Activated naive CD4-positive, alpha-beta T cell treated with anti-CD3 and anti-CD28 coated beads, Interleukin-2, amount 50 U/mL, for 24 hours (primary cell): ENCODE data around the gene IL1RAPL1.
"Not testable (repeated sequence)": the region's sequence is repeated elsewhere in the genome, so short reads cannot be mapped to it uniquely, and the experiment has no call there.

Experiments used
- H3K27ac Mint-ChIP-seq: one replicate; pipeline ENCODE4 v1.8.0; 2021; ENCODE audit warnings: mild to moderate bottlenecking, mixed read lengths
- H3K27me3 Mint-ChIP-seq: one replicate; pipeline ENCODE4 v1.8.0; 2021; ENCODE audit warnings: mixed read lengths
- H3K36me3 Mint-ChIP-seq: one replicate; pipeline ENCODE4 v1.8.0; 2021; ENCODE audit warnings: mixed read lengths
- H3K4me1 Mint-ChIP-seq: one replicate; pipeline ENCODE4 v1.8.0; 2021; ENCODE audit warnings: mixed read lengths
- H3K4me3 Mint-ChIP-seq: one replicate; pipeline ENCODE4 v1.8.0; 2021; ENCODE audit warnings: mild to moderate bottlenecking, mixed read lengths
- H3K9me3 Mint-ChIP-seq: one replicate; pipeline ENCODE4 v1.8.0; 2021; ENCODE audit warnings: mixed read lengths

IL1RAPL1 gene

GRCh38 chrX:28675173-28675572, 87.9 kb downstream of the IL1RAPL1 start:
- no peaks in the 10 kb centered on the region for H3K27me3 Mint-ChIP-seq
- no peaks in the 10 kb centered on the region for H3K4me1 Mint-ChIP-seq
- no peak overlapping the region for H3K27ac Mint-ChIP-seq
- no peak overlapping the region for H3K4me3 Mint-ChIP-seq
- H3K9me3 Mint-ChIP-seq, result no peaks in the 10 kb centered on the region
- no peaks in the 10 kb centered on the region for H3K36me3 Mint-ChIP-seq

GRCh38 chrX:28693101-28693500, 105.9 kb downstream of the IL1RAPL1 start:
- Mint-ChIP-seq H3K27me3 (no peaks in the 10 kb centered on the region), H3K4me3 (no peak overlapping the region), H3K36me3 (no peaks in the 10 kb centered on the region), H3K27ac (no peak overlapping the region), H3K4me1 (no peaks in the 10 kb centered on the region), H3K9me3 (peaks cover 5% of the 10 kb centered on the region)

GRCh38 chrX:28697732-28698131, 110.5 kb downstream of the IL1RAPL1 start:
- no peak overlapping the region for H3K4me3 Mint-ChIP-seq
- no peak overlapping the region for H3K27ac Mint-ChIP-seq
- H3K27me3 Mint-ChIP-seq, result no peaks in the 10 kb centered on the region
- no peaks in the 10 kb centered on the region for H3K4me1 Mint-ChIP-seq
- no peaks in the 10 kb centered on the region for H3K36me3 Mint-ChIP-seq
- H3K9me3 Mint-ChIP-seq, result no peaks in the 10 kb centered on the region

GRCh38 chrX:28701222-28701621, 114.0 kb downstream of the IL1RAPL1 start:
- Mint-ChIP-seq H3K27me3 (no peaks in the 10 kb centered on the region), H3K4me1 (no peaks in the 10 kb centered on the region), H3K36me3 (no peaks in the 10 kb centered on the region), H3K27ac (no peak overlapping the region), H3K9me3 (no peaks in the 10 kb centered on the region), H3K4me3 (no peak overlapping the region)

- no peak overlapping the region for H3K27ac Mint-ChIP-seq
- no peaks in the 10 kb centered on the region for H3K36me3 Mint-ChIP-seq
- no peaks in the 10 kb centered on the region for H3K9me3 Mint-ChIP-seq
- no peaks in the 10 kb centered on the region for H3K27me3 Mint-ChIP-seq
- no peaks in the 10 kb centered on the region for H3K4me1 Mint-ChIP-seq
- no peak overlapping the region for H3K4me3 Mint-ChIP-seq
Observed at GRCh38 chrX:28706964-28707363, 119.7 kb downstream of the IL1RAPL1 start.

- H3K27me3 Mint-ChIP-seq, result no peaks in the 10 kb centered on the region
- H3K36me3 Mint-ChIP-seq, result no peaks in the 10 kb centered on the region
- no peaks in the 10 kb centered on the region for H3K9me3 Mint-ChIP-seq
- H3K27ac Mint-ChIP-seq, result no peak overlapping the region
- no peak overlapping the region for H3K4me3 Mint-ChIP-seq
- H3K4me1 Mint-ChIP-seq, result no peaks in the 10 kb centered on the region
Observed at GRCh38 chrX:28709421-28709820, 122.2 kb downstream of the IL1RAPL1 start.

GRCh38 chrX:28717864-28718263, 130.6 kb downstream of the IL1RAPL1 start:
- Mint-ChIP-seq H3K36me3 (no peaks in the 10 kb centered on the region), H3K27me3 (no peaks in the 10 kb centered on the region), H3K27ac (no peak overlapping the region), H3K4me1 (no peaks in the 10 kb centered on the region), H3K9me3 (no peaks in the 10 kb centered on the region), H3K4me3 (no peak overlapping the region)

GRCh38 chrX:28718450-28718849, 131.2 kb downstream of the IL1RAPL1 start:
- no peaks in the 10 kb centered on the region for H3K27me3 Mint-ChIP-seq
- no peak overlapping the region for H3K4me3 Mint-ChIP-seq
- no peak overlapping the region for H3K27ac Mint-ChIP-seq
- H3K9me3 Mint-ChIP-seq, result no peaks in the 10 kb centered on the region
- H3K4me1 Mint-ChIP-seq, result no peaks in the 10 kb centered on the region
- H3K36me3 Mint-ChIP-seq, result no peaks in the 10 kb centered on the region

- no peaks in the 10 kb centered on the region for H3K4me1 Mint-ChIP-seq
- no peaks in the 10 kb centered on the region for H3K9me3 Mint-ChIP-seq
- H3K27me3 Mint-ChIP-seq, result no peaks in the 10 kb centered on the region
- no peaks in the 10 kb centered on the region for H3K36me3 Mint-ChIP-seq
- no peak overlapping the region for H3K4me3 Mint-ChIP-seq
- no peak overlapping the region for H3K27ac Mint-ChIP-seq
Observed at GRCh38 chrX:28719620-28720019, 132.4 kb downstream of the IL1RAPL1 start.

- Mint-ChIP-seq H3K27ac (no peak overlapping the region), H3K27me3 (no peaks in the 10 kb centered on the region), H3K4me1 (no peaks in the 10 kb centered on the region), H3K36me3 (no peaks in the 10 kb centered on the region), H3K9me3 (no peaks in the 10 kb centered on the region), H3K4me3 (no peak overlapping the region)
Observed at GRCh38 chrX:28752330-28752729, 165.1 kb downstream of the IL1RAPL1 start.

GRCh38 chrX:28756175-28756574, 168.9 kb downstream of the IL1RAPL1 start:
- Mint-ChIP-seq H3K27me3 (no peaks in the 10 kb centered on the region), H3K36me3 (no peaks in the 10 kb centered on the region), H3K4me1 (no peaks in the 10 kb centered on the region), H3K9me3 (no peaks in the 10 kb centered on the region), H3K27ac (no peak overlapping the region), H3K4me3 (no peak overlapping the region)

- Mint-ChIP-seq H3K27ac (no peak overlapping the region), H3K4me1 (no peaks in the 10 kb centered on the region), H3K27me3 (no peaks in the 10 kb centered on the region), H3K9me3 (no peaks in the 10 kb centered on the region), H3K4me3 (no peak overlapping the region), H3K36me3 (no peaks in the 10 kb centered on the region)
Observed at GRCh38 chrX:28756647-28757046, 169.4 kb downstream of the IL1RAPL1 start.

GRCh38 chrX:28757290-28757689, 170.0 kb downstream of the IL1RAPL1 start:
- Mint-ChIP-seq H3K36me3 (no peaks in the 10 kb centered on the region), H3K4me1 (no peaks in the 10 kb centered on the region), H3K27ac (no peak overlapping the region), H3K9me3 (no peaks in the 10 kb centered on the region), H3K27me3 (no peaks in the 10 kb centered on the region), H3K4me3 (no peak overlapping the region)

GRCh38 chrX:28766561-28766960, 179.3 kb downstream of the IL1RAPL1 start:
- H3K4me1 Mint-ChIP-seq, H3K36me3 Mint-ChIP-seq, H3K27me3 Mint-ChIP-seq, H3K27ac Mint-ChIP-seq, H3K9me3 Mint-ChIP-seq, H3K4me3 Mint-ChIP-seq: not testable (repeated sequence)

GRCh38 chrX:28773807-28774206, 186.6 kb downstream of the IL1RAPL1 start:
- H3K4me3 Mint-ChIP-seq, result no peak overlapping the region
- no peaks in the 10 kb centered on the region for H3K36me3 Mint-ChIP-seq
- no peaks in the 10 kb centered on the region for H3K9me3 Mint-ChIP-seq

GRCh38 chrX:28787206-28787605, 200.0 kb downstream of the IL1RAPL1 start:
- Mint-ChIP-seq H3K4me3 (no peak overlapping the region), H3K4me1 (no peaks in the 10 kb centered on the region), H3K27me3 (no peaks in the 10 kb centered on the region), H3K27ac (no peak overlapping the region), H3K9me3 (no peaks in the 10 kb centered on the region), H3K36me3 (no peaks in the 10 kb centered on the region)

More at GRCh38 chrX:28773807-28774206, 186.6 kb downstream of the IL1RAPL1 start:
- Mint-ChIP-seq H3K27ac (no peak overlapping the region), H3K27me3 (no peaks in the 10 kb centered on the region), H3K4me1 (no peaks in the 10 kb centered on the region)

- H3K27ac Mint-ChIP-seq, H3K27me3 Mint-ChIP-seq, H3K4me3 Mint-ChIP-seq, H3K9me3 Mint-ChIP-seq, H3K36me3 Mint-ChIP-seq, H3K4me1 Mint-ChIP-seq: not testable (repeated sequence)
Observed at GRCh38 chrX:28800671-28801070, 213.4 kb downstream of the IL1RAPL1 start.
